Activated B cell treated with CpG ODN at 0.5 μM for 24 hours (primary cell): ENCODE measurements around the gene DUSP7. TPM values are rescaled to one million over a fixed set of nuclear protein-coding genes. Genes with fewer than 3 reads are reported as not detected.

Experiments
- ATAC-seq: fragments of 200-7000 bp; cut with Tn5 transposase; one replicate; pipeline ENCODE4 v1.10.0; 2021; ENCODE audit warnings: low read depth, mild to moderate bottlenecking, moderate library complexity
- CTCF ChIA-PET: fragments of 350-600 bp; sonication (Branson Sonifier 250); formaldehyde crosslinking; loops from one replicate; lab custom pipeline; 2021; ENCODE audit warnings: antibody characterized with exemption; lab: Charles Lee
- POLR2A ChIA-PET: fragments of 350-600 bp; sonication (Branson Sonifier 250); formaldehyde crosslinking; loops from one replicate; lab custom pipeline; 2021; ENCODE audit warnings: antibody characterized with exemption; lab: Charles Lee
- DNase-seq: peaks from one replicate; pipeline ENCODE4 v3.0.0; 2022
- H3K27ac Mint-ChIP-seq: one replicate; pipeline ENCODE4 v1.8.0; 2020; ENCODE audit warnings: mixed read lengths
- H3K27me3 Mint-ChIP-seq: one replicate; pipeline ENCODE4 v1.8.0; 2021; ENCODE audit warnings: mixed read lengths
- H3K36me3 Mint-ChIP-seq: one replicate; pipeline ENCODE4 v1.8.0; 2021; ENCODE audit warnings: low read depth, mixed read lengths
- H3K4me1 Mint-ChIP-seq: one replicate; pipeline ENCODE4 v1.8.0; 2021; ENCODE audit warnings: mixed read lengths
- H3K4me3 Mint-ChIP-seq: one replicate; pipeline ENCODE4 v1.8.0; 2020; ENCODE audit warnings: mild to moderate bottlenecking, mixed read lengths
- H3K9me3 Mint-ChIP-seq: one replicate; pipeline ENCODE4 v1.8.0; 2020; ENCODE audit warnings: mixed read lengths
- CTCF ChIP-seq: fragments of 200-600 bp; IDR thresholded peaks from one replicate; pipeline ENCODE4 v1.8.0; 2022; ENCODE audit warnings: antibody characterized with exemption, mild to moderate bottlenecking
- intact Hi-C: fragments of 100-400 bp; cut with micrococcal nuclease; formaldehyde crosslinking; loops from one replicate; pipeline ENCODE4 v1.15.1; 2024
- total RNA-seq: library from RNA; stranded (reverse); gene quantifications from 2 replicates; pipeline ENCODE4 v1.2.3, GENCODE V29; 2022

Gene DUSP7
- total RNA-seq, 1 donor from 2014 or later, result 4.3 TPM

- Mint-ChIP-seq H3K36me3 (no peaks in the 10 kb centered on the region), H3K27ac (no peak overlapping the region), H3K4me3 (no peak overlapping the region), H3K27me3 (no peaks in the 10 kb centered on the region), H3K4me1 (peaks cover 8% of the 10 kb centered on the region), H3K9me3 (no peaks in the 10 kb centered on the region)
- no peak for TF ChIP-seq CTCF
- intact Hi-C loops, result no loop called here
- POLR2A ChIA-PET, result interaction anchor here (1.0 kb wide), 1 partner anchor 55 kb away, joined by 4 read pairs; no protein-coding TSS in a partner anchor
- CTCF ChIA-PET, result no interaction called here
- DNase-seq (no peak), ATAC-seq (no peak)
Measured at GRCh38 chr3:52086461-52086860, 30.1 kb upstream of the DUSP7 start.

- CTCF ChIA-PET, result no interaction called here
- intact Hi-C loops, result no loop called here
- Mint-ChIP-seq H3K9me3 (no peaks in the 10 kb centered on the region), H3K27me3 (no peaks in the 10 kb centered on the region), H3K36me3 (no peaks in the 10 kb centered on the region), H3K27ac (no peak overlapping the region), H3K4me1 (peaks cover 8% of the 10 kb centered on the region), H3K4me3 (no peak overlapping the region)
- TF ChIP-seq CTCF, result no peak
- no peak for DNase-seq
- ATAC-seq, result no peak
- POLR2A ChIA-PET, result interaction anchor here (1.0 kb wide), 1 partner anchor 55 kb away, joined by 4 read pairs; no protein-coding TSS in a partner anchor
Measured at GRCh38 chr3:52085681-52086282, 29.4 kb upstream of the DUSP7 start.

- intact Hi-C loops, result no loop called here
- TF ChIP-seq CTCF, result no peak
- POLR2A ChIA-PET, result interaction anchor here (1.0 kb wide), 1 partner anchor 54 kb away, joined by 4 read pairs; no protein-coding TSS in a partner anchor
- Mint-ChIP-seq H3K27me3 (no peaks in the 10 kb centered on the region), H3K27ac (no peak overlapping the region), H3K4me1 (peaks cover 8% of the 10 kb centered on the region), H3K4me3 (no peak overlapping the region), H3K36me3 (no peaks in the 10 kb centered on the region), H3K9me3 (no peaks in the 10 kb centered on the region)
- DNase-seq, result no peak
- CTCF ChIA-PET, result no interaction called here
- no peak for ATAC-seq
Measured at GRCh38 chr3:52084954-52085680, 28.7 kb upstream of the DUSP7 start.

- Mint-ChIP-seq H3K36me3 (no peaks in the 10 kb centered on the region), H3K27ac (no peak overlapping the region), H3K9me3 (no peaks in the 10 kb centered on the region), H3K27me3 (no peaks in the 10 kb centered on the region), H3K4me3 (no peak overlapping the region), H3K4me1 (peaks cover 8% of the 10 kb centered on the region)
- ChIA-PET POLR2A (no interaction called here), CTCF (no interaction called here)
- no peak for TF ChIP-seq CTCF
- intact Hi-C loops, result no loop called here
- DNase-seq, result no peak
- no peak for ATAC-seq
Measured at GRCh38 chr3:52084216-52084945, 28.0 kb upstream of the DUSP7 start.

GRCh38 chr3:52083556-52084087 lies 27.3 kb upstream of the DUSP7 start:
- ChIA-PET POLR2A (no interaction called here), CTCF (no interaction called here)
- no peaks in the 10 kb centered on the region for H3K27me3 Mint-ChIP-seq
- no peak overlapping the region for H3K4me3 Mint-ChIP-seq
- H3K9me3 Mint-ChIP-seq, result no peaks in the 10 kb centered on the region
- TF ChIP-seq CTCF, result no peak
- ATAC-seq, result no peak
- no peak overlapping the region for H3K27ac Mint-ChIP-seq
- H3K36me3 Mint-ChIP-seq, result no peaks in the 10 kb centered on the region
- DNase-seq, result no peak
- intact Hi-C loops, result no loop called here
- H3K4me1 Mint-ChIP-seq, result peaks cover 8% of the 10 kb centered on the region
